AG10803 (cell line): Measurements from ENCODE around the gene ZDHHC17.
A peak's percentile ranks its signal among the peaks of the same experiment; 100 is the strongest.
"Not testable (repeated sequence)": the region's sequence is repeated elsewhere in the genome, so short reads cannot be mapped to it uniquely, and the experiment has no call there.

Source experiments
- DNase-seq: peaks from one replicate; pipeline ENCODE4 v3.0.0; 2010; ENCODE audit warnings: low read depth
- H3K4me3 ChIP-seq: 2 replicates; pipeline ENCODE4 v1.5.1; 2011; ENCODE audit warnings: mild to moderate bottlenecking, low read length, control low read depth
- CTCF ChIP-seq: conservative IDR thresholded peaks from 2 replicates; pipeline ENCODE4 v1.5.1; 2011; ENCODE audit warnings: mild to moderate bottlenecking, low read length, control low read depth, inconsistent platforms

ZDHHC17 gene

GRCh38 chr12:76766161-76766560, 2.2 kb downstream of the ZDHHC17 start:
- no peak for TF ChIP-seq CTCF
- no peak for DNase-seq
- H3K4me3 ChIP-seq = no peak overlapping the region

- DNase-seq = no peak
- H3K4me3 ChIP-seq = no peak overlapping the region
Measured at GRCh38 chr12:76768576-76768975, 4.7 kb downstream of the ZDHHC17 start.

GRCh38 chr12:76777765-76778216, 13.9 kb downstream of the ZDHHC17 start:
- no peak overlapping the region for H3K4me3 ChIP-seq
- no peak for DNase-seq
- TF ChIP-seq CTCF = no peak

More at GRCh38 chr12:76768576-76768975, 4.7 kb downstream of the ZDHHC17 start:
- no peak for TF ChIP-seq CTCF

GRCh38 chr12:76778364-76778763, 14.4 kb downstream of the ZDHHC17 start:
- no peak overlapping the region for H3K4me3 ChIP-seq
- TF ChIP-seq CTCF = no peak
- DNase-seq = no peak

GRCh38 chr12:76779310-76779709, 15.4 kb downstream of the ZDHHC17 start:
- DNase-seq, H3K4me3 ChIP-seq: not testable (repeated sequence)

- no peak for TF ChIP-seq CTCF
- no peak overlapping the region for H3K4me3 ChIP-seq
- DNase-seq = no peak
Measured at GRCh38 chr12:76781321-76781720, 17.4 kb downstream of the ZDHHC17 start.

GRCh38 chr12:76782526-76782925, 18.6 kb downstream of the ZDHHC17 start:
- H3K4me3 ChIP-seq = no peak overlapping the region
- no peak for TF ChIP-seq CTCF
- DNase-seq = no peak

GRCh38 chr12:76784600-76785051, 20.7 kb downstream of the ZDHHC17 start:
- no peak for TF ChIP-seq CTCF
- DNase-seq = peak; percentile 88

More at GRCh38 chr12:76784600-76785051, 20.7 kb downstream of the ZDHHC17 start:
- peak overlapping the region; percentile 26 for H3K4me3 ChIP-seq
